Keratinocyte (primary cell): ENCODE results near the gene CAMSAP3. TPM values are rescaled to one million over a fixed set of nuclear protein-coding genes. Genes with fewer than 3 reads are reported as not detected.

Experiments
- DNase-seq: peaks from one replicate; pipeline ENCODE4 v3.0.0-alpha.2; 2011; ENCODE audit warnings: low read depth, missing footprints, low spot score
- FAIRE-seq: peaks from 2 replicates; lab custom pipeline; 2011; peaks lifted over from hg19 to GRCh38; lab: Jason Lieb, UNC
- H2AFZ ChIP-seq: 2 replicates; pipeline ENCODE4 v1.6.0; 2012; ENCODE audit warnings: low read length, control low read depth, inconsistent platforms; ENCODE audit not compliant: control insufficient read depth
- H3K27ac ChIP-seq: 2 replicates; pipeline ENCODE4 v1.5.1; 2011; ENCODE audit warnings: low read length; ENCODE audit not compliant: control insufficient read depth, insufficient read depth
- H3K27me3 ChIP-seq: 3 replicates; pipeline ENCODE4 v1.6.0; 2011; ENCODE audit warnings: low read length; ENCODE audit not compliant: control insufficient read depth, insufficient read depth; ENCODE audit errors: extremely low read depth
- H3K36me3 ChIP-seq, 2 experiments: 2 replicates in 1 of 2; 3 replicates in 1 of 2; pipeline ENCODE4 v1.5.1; 2011; ENCODE audit warnings: low read length in 2 of 2, mild to moderate bottlenecking in 1 of 2; ENCODE audit not compliant: control insufficient read depth in 2 of 2, insufficient read depth in 2 of 2; ENCODE audit errors: extremely low read depth in 1 of 2
- H3K4me1 ChIP-seq: 3 replicates; pipeline ENCODE4 v1.5.1; 2011; ENCODE audit warnings: low read length; ENCODE audit not compliant: control insufficient read depth, insufficient read depth; ENCODE audit errors: extremely low read depth
- H3K4me2 ChIP-seq: 3 replicates; pipeline ENCODE4 v1.6.0; 2011; ENCODE audit warnings: low read depth, low read length; ENCODE audit not compliant: control insufficient read depth, insufficient read depth; ENCODE audit errors: extremely low read depth
- H3K4me3 ChIP-seq, 3 experiments: fragments of 200-600 bp in 1 of 3; sonication (generic) in 1 of 3; 2 replicates in 2 of 3; 3 replicates in 1 of 3; pipeline ENCODE4 v1.5.1; 2011 to 2016; ENCODE audit warnings: low read length in 3 of 3, mild to moderate bottlenecking in 3 of 3, control low read depth in 2 of 3, inconsistent platforms in 1 of 3, low read depth in 1 of 3, mixed read lengths in 1 of 3, mixed run types in 1 of 3, moderate library complexity in 1 of 3; ENCODE audit not compliant: control insufficient read depth in 2 of 3, insufficient read depth in 2 of 3; ENCODE audit errors: extremely low read depth in 1 of 3
- H3K79me2 ChIP-seq: 2 replicates; pipeline ENCODE4 v1.6.0; 2012; ENCODE audit warnings: low read length; ENCODE audit not compliant: control insufficient read depth, insufficient read depth
- H3K9ac ChIP-seq: 3 replicates; pipeline ENCODE4 v1.6.0; 2011; ENCODE audit warnings: low read length; ENCODE audit not compliant: control insufficient read depth, insufficient read depth; ENCODE audit errors: extremely low read depth
- H3K9me1 ChIP-seq: 3 replicates; pipeline ENCODE4 v1.6.0; 2011; ENCODE audit warnings: low read length; ENCODE audit not compliant: control insufficient read depth, insufficient read depth; ENCODE audit errors: extremely low read depth
- H3K9me3 ChIP-seq: 2 replicates; pipeline ENCODE4 v1.5.1; 2012; ENCODE audit warnings: low read depth, low read length; ENCODE audit not compliant: control insufficient read depth
- H4K20me1 ChIP-seq: 3 replicates; pipeline ENCODE4 v1.6.0; 2011; ENCODE audit warnings: low read length; ENCODE audit not compliant: control insufficient read depth, insufficient read depth; ENCODE audit errors: extremely low read depth
- CTCF ChIP-seq, 3 experiments: IDR thresholded peaks in 1 of 3; conservative IDR thresholded peaks in 1 of 3; optimal IDR thresholded peaks in 1 of 3; 2 replicates in 2 of 3; 3 replicates in 1 of 3; pipeline versions ENCODE3 to v1.5.1; 2011; ENCODE audit warnings: low read length in 3 of 3, mild to moderate bottlenecking in 3 of 3, moderate library complexity in 2 of 3, control low read depth in 1 of 3, inconsistent platforms in 1 of 3; ENCODE audit not compliant: insufficient read depth in 2 of 3; ENCODE audit errors: extremely low read depth in 1 of 3
- EZH2 ChIP-seq: IDR thresholded peaks from one replicate; pipeline ENCODE4 v1.6.1; 2012; ENCODE audit warnings: inconsistent platforms, mild to moderate bottlenecking, low read length, moderate library complexity
- dilution Hi-C: fragments of 300-500 bp; cut with MboI; formaldehyde crosslinking; loops from one replicate; pipeline ENCODE4 v1.7.0; 2020; ENCODE audit warnings: low sequenced_read_pairs; ENCODE audit not compliant: extremely low pct_ligation_motif_present
- polyA plus RNA-seq, 5 experiments: library from polyadenylated mRNA; depleted of rRNA in 3 of 5; stranded (reverse) in 3 of 5; stranded (forward) in 1 of 5; unstranded in 1 of 5; fragments of >200 nt; gene quantifications; 1 replicate in 1 of 5; 2 replicates in 3 of 5; 3 replicates in 1 of 5; pipeline versions ENCODE4 v1.2.1 to v1.2.3, GENCODE V29; 2011 to 2012; ENCODE audit warnings: missing spikeins in 2 of 5, low read depth in 1 of 5, low replicate concordance in 1 of 5

Gene CAMSAP3
- polyA plus RNA-seq, 1 donor (not counting 4 experiments of a cell fraction or from before 2014, with no cell fraction given), result 2.4 TPM

- Histone ChIP-seq H3K36me3 (peaks cover 9 to 12% of the 10 kb centered on the region in 2 experiments), H3K9me3 (no peaks in the 10 kb centered on the region), H3K4me2 (peak overlapping the region; percentile 98), H3K79me2 (peaks cover 56% of the 10 kb centered on the region), H3K9ac (peak overlapping the region; percentile 98), H3K4me1 (peaks cover 14% of the 10 kb centered on the region), H3K27ac (peak overlapping the region; percentile 94), H3K27me3 (no peaks in the 10 kb centered on the region), H4K20me1 (no peaks in the 10 kb centered on the region), H3K4me3 (peak overlapping the region; percentile 88 to 95 (median 89)), H3K9me1 (no peaks in the 10 kb centered on the region), H2AFZ (peak overlapping the region; percentile 90)
- DNase-seq, result no peak
- dilution Hi-C loops, result no loop called here
- TF ChIP-seq EZH2, result no peak
- TF ChIP-seq CTCF (optimal IDR thresholded peaks at IDR 0.05 in 1 of 3, IDR thresholded peaks at IDR 0.05 in 1 of 3, conservative IDR thresholded peaks at IDR 0.05 in 1 of 3; ENCODE audit: extremely low read depth in 1 of 3, insufficient read depth in 2 of 3, low read length in 3 of 3), result no peak
- FAIRE-seq, result no peak
Observed at GRCh38 chr19:7628589-7629311, 33.1 kb downstream of the CAMSAP3 start.

- FAIRE-seq (peak; percentile 97), DNase-seq (peak; percentile 73)
- Histone ChIP-seq H3K4me1 (peaks cover 14% of the 10 kb centered on the region), H3K27me3 (no peaks in the 10 kb centered on the region), H3K9ac (peak within 1 kb of the TSS; percentile 98), H3K9me3 (no peaks in the 10 kb centered on the region), H3K27ac (peak within 1 kb of the TSS; percentile 94), H3K4me3 (peak within 1 kb of the TSS; percentile 88 to 95 (median 89)), H2AFZ (peak within 1 kb of the TSS; percentile 90), H4K20me1 (no peaks in the 10 kb centered on the region), H3K79me2 (peaks cover 56% of the 10 kb centered on the region), H3K36me3 (peaks cover 8 to 9% of the 10 kb centered on the region in 2 experiments), H3K9me1 (no peaks in the 10 kb centered on the region), H3K4me2 (peak within 1 kb of the TSS; percentile 98)
- TF ChIP-seq EZH2 (no peak), CTCF (optimal IDR thresholded peaks at IDR 0.05 in 1 of 3, IDR thresholded peaks at IDR 0.05 in 1 of 3, conservative IDR thresholded peaks at IDR 0.05 in 1 of 3; ENCODE audit: extremely low read depth in 1 of 3, insufficient read depth in 2 of 3, low read length in 3 of 3) (no peak)
- dilution Hi-C loops, result no loop called here
Observed at GRCh38 chr19:7629347-7630054, 33.8 kb downstream of the CAMSAP3 start, which contains the start of the genes PET100 and XAB2. PET100 (plus strand) TSS chr19:7629793; CDS start chr19:7629834, 41 bp downstream. XAB2 (minus strand) TSS chr19:7629545; CDS start chr19:7629527, 18 bp downstream.
